Mesothelial cell of epicardium (in vitro differentiated cells): ENCODE measurements around the gene PRDM16. TPM values are rescaled to one million over a fixed set of nuclear protein-coding genes. Genes with fewer than 3 reads are reported as not detected.

Experiments
- DNase-seq, 2 experiments: peaks; one replicate each; pipeline ENCODE4 v3.0.0; 2021; ENCODE audit warnings: low spot score in 2 of 2; ENCODE audit not compliant: unreplicated experiment in 2 of 2
- H3K27ac Mint-ChIP-seq: 2 replicates; pipeline ENCODE4 v1.8.0; 2021; ENCODE audit warnings: mixed read lengths
- H3K27me3 Mint-ChIP-seq: 2 replicates; pipeline ENCODE4 v1.8.0; 2021; ENCODE audit warnings: low read depth, mixed read lengths
- H3K36me3 Mint-ChIP-seq: 2 replicates; pipeline ENCODE4 v1.8.0; 2021; ENCODE audit warnings: mixed read lengths
- H3K4me1 Mint-ChIP-seq: 2 replicates; pipeline ENCODE4 v1.8.0; 2021; ENCODE audit warnings: mixed read lengths
- H3K4me3 Mint-ChIP-seq: 2 replicates; pipeline ENCODE4 v1.8.0; 2021; ENCODE audit warnings: mild to moderate bottlenecking, moderate library complexity, mixed read lengths
- H3K9me3 Mint-ChIP-seq: 2 replicates; pipeline ENCODE4 v1.8.0; 2021; ENCODE audit warnings: mixed read lengths
- CTCF ChIP-seq: fragments of 200-600 bp; sonication (generic); IDR thresholded peaks from one replicate; pipeline ENCODE4 v1.5.0; 2021; ENCODE audit warnings: antibody characterized with exemption; ENCODE audit not compliant: unreplicated experiment
- total RNA-seq: library from RNA; stranded (reverse); gene quantifications from 3 replicates; pipeline ENCODE4 v1.2.1, GENCODE V29; 2021

The PRDM16 gene
- total RNA-seq, 1 donor from 2014 or later: 1.4 TPM

- no peak for DNase-seq
- Mint-ChIP-seq H3K27ac (no peak overlapping the region), H3K27me3 (peaks cover 17% of the 10 kb centered on the region), H3K9me3 (peaks cover 16% of the 10 kb centered on the region), H3K4me3 (no peak overlapping the region), H3K36me3 (no peaks in the 10 kb centered on the region), H3K4me1 (peaks cover 4% of the 10 kb centered on the region)
- TF ChIP-seq CTCF: no peak
Measured at GRCh38 chr1:3450202-3450863, 381.3 kb downstream of the PRDM16 start.

GRCh38 chr1:3450983-3451382 is 382.0 kb downstream of the PRDM16 start:
- Mint-ChIP-seq H3K27ac (no peak overlapping the region), H3K4me3 (no peak overlapping the region), H3K4me1 (peaks cover 4% of the 10 kb centered on the region), H3K9me3 (peaks cover 16% of the 10 kb centered on the region), H3K27me3 (peaks cover 17% of the 10 kb centered on the region), H3K36me3 (no peaks in the 10 kb centered on the region)
- DNase-seq: no peak
- no peak for TF ChIP-seq CTCF

- no peak for DNase-seq
Measured at GRCh38 chr1:3451994-3452865, 383.2 kb downstream of the PRDM16 start.

GRCh38 chr1:3452866-3453175 is 383.8 kb downstream of the PRDM16 start:
- Mint-ChIP-seq H3K27ac (no peak overlapping the region), H3K4me1 (peaks cover 9% of the 10 kb centered on the region), H3K4me3 (no peak overlapping the region), H3K36me3 (no peaks in the 10 kb centered on the region), H3K27me3 (peaks cover 17% of the 10 kb centered on the region), H3K9me3 (peaks cover 4% of the 10 kb centered on the region)
- no peak for TF ChIP-seq CTCF
- DNase-seq: no peak

More at GRCh38 chr1:3451994-3452865, 383.2 kb downstream of the PRDM16 start:
- H3K27ac Mint-ChIP-seq: no peak overlapping the region
- no peaks in the 10 kb centered on the region for H3K36me3 Mint-ChIP-seq
- H3K4me3 Mint-ChIP-seq: no peak overlapping the region
- H3K4me1 Mint-ChIP-seq: peaks cover 6% of the 10 kb centered on the region
- TF ChIP-seq CTCF: no peak
- H3K9me3 Mint-ChIP-seq: peaks cover 10% of the 10 kb centered on the region
- peaks cover 17% of the 10 kb centered on the region for H3K27me3 Mint-ChIP-seq

GRCh38 chr1:3453203-3453761 is 384.3 kb downstream of the PRDM16 start:
- peak; percentile 92 for TF ChIP-seq CTCF
- no peaks in the 10 kb centered on the region for H3K9me3 Mint-ChIP-seq
- peaks cover 13% of the 10 kb centered on the region for H3K27me3 Mint-ChIP-seq
- H3K4me3 Mint-ChIP-seq: peak overlapping the region; percentile 66
- no peaks in the 10 kb centered on the region for H3K36me3 Mint-ChIP-seq
- H3K27ac Mint-ChIP-seq: peak overlapping the region; percentile 82
- peak; percentile 55 to 92 for DNase-seq
- H3K4me1 Mint-ChIP-seq: peaks cover 12% of the 10 kb centered on the region
